Measurements from ENCODE around the gene TRIM7. TPM values are rescaled to one million over a fixed set of nuclear protein-coding genes. Genes with fewer than 3 reads are reported as not detected.
"Not testable (repeated sequence)": the region's sequence is repeated elsewhere in the genome, so short reads cannot be mapped to it uniquely, and the experiment has no call there.

Gene TRIM7
- total RNA-seq, 2 experiments from 2014 or later: 1.9 TPM

DNA sequence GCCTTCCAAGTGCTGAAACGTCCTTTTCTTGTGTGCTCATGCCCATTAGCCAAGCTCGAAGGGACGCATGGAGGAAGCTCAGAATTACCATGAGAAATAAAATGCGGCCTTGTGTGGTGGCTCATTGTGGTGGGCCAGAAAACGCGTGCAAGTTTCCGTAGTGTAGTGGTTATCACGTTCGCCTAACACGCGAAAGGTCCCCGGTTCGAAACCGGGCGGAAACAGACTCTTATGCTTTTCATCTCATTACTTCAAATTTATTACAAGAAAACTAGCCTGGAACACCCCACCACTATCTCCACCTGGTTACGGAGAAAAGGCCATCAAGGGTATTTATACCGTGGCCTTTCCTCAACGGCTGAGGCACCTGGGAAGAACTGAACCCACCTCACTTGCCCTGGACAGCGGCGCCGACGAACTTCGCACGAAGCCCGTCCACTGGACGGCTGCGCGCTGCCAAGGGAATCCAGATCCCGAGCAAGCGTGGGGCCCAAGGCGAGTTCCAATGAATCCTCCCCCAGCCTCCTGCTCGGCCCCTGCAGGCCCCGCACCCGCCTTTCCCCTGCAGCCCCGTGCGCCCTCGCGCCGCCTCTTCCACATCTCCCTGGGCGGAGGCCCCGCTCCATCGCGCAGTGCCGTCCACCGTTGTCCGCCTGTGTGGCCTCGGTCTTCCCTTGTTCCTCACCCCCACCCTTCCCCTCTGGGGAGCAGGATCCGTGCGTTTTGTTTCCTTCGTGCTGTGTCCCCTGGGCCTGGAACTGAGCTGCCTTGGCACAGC lies 35.3 kb downstream of the TRIM7 start:
- POLR2A ChIA-PET, CTCF ChIA-PET: not testable (repeated sequence)

DNA sequence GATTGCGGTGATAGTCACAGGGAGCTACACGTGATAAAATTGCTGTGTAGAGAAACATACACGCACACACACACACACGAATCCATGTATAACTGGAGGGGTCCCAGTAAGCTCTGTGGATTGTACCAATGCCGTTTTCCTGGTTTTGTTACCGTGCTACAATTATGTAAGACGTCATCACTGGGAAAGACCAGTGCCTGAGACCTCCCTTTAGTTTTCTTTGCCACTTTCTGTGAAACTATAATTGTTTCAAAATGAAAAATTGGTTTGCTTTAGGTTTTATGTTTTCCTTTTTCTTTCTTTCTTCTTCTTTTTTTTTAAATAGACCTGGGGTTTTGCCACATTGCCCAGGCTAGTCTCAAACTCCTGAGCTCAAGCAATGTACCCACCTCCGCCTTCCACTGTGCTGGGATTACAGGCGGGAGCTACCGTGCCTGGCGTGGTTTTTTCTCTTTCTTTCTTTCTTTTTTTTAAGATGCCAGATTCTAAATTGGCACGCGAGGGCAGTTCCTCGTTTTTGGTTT lies 36.3 kb downstream of the TRIM7 start:
- CTCF ChIA-PET: interaction anchor here (1.0 to 1.2 kb wide), 2 partner anchors 16 to 19 kb away, joined by 3 to 6 read pairs; no protein-coding TSS in a partner anchor
- POLR2A ChIA-PET: interaction anchor here (0.6 kb wide), 1 partner anchor 73 kb away, joined by 5 read pairs; no protein-coding TSS in a partner anchor

DNA sequence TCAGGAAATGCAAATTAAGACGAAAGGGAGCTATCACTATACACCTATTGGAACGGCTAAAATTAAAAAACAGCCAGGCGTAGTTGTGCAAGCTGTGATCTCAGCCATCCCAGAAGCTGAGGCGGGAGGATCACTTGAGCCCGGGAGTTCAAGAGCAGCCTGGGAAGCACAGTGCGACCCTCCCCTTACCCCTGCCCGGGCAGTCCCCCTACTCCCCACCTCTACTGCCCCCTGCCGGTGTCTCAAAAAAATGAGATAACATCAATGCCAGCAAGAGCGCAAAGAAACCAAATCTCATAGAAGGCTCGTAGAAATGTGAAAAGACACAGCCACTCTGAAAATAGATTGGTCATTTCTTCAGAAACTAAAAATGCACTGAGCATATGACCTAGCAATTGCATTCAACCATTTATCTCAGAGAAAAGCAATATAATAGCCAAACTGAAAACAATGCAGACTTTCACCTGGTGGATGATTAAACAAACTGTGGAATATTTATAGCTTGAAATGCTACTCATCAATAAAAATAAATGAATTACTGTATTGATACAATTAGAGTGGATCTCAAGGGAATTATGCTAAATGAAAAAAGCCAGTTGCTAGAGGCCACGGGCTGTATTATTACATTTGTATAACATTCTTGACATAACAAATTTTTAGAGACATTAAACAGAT lies 37.0 kb downstream of the TRIM7 start:
- ChIA-PET POLR2A (interaction anchor here (0.6 kb wide), 1 partner anchor 74 kb away, joined by 5 read pairs; no protein-coding TSS in a partner anchor), CTCF (interaction anchor here (1.0 to 1.2 kb wide), 2 partner anchors 17 to 20 kb away, joined by 3 to 6 read pairs; no protein-coding TSS in a partner anchor)

DNA sequence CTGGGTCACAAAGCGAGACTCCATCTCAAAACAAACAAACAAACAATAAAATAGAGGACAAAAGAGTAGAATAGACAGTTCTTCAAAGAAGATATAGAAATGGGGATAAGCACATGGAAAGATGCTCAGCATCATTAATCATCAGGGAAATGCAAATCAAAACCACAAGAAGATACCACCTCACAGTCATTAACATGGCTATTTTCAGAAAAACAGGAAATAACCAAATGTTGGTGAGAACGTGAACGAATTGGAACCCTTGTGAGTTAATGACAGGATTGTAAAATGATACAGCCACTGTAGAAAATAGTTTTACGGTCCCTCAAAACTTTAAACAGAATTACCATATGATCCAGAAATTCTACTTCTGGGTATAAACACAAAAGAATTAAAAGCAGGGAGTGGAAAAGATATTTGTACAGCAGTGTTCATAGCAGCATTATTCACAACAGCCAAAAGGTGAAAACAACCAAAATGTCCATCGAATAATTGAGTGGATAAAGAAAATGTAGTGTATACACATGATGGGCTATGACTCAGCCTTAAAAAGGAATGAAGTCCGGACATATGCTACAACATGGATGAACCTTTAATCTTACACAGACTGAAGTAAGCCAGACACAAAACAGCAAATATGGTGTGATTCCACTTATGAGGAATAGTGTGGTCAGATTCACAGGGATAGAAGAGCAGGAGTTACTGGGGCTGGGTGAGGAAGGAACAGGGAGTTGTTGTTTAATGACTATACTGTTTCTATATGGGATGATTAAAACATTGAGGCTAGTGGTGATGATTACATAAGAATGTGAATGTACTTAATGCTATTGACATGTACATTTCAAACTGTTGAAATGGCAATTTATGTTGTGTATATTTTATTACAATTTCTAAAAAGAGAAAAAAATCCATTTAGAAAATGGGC lies 37.9 kb downstream of the TRIM7 start:
- ChIA-PET CTCF (interaction anchor here (1.6 kb wide), 1 partner anchor 17 kb away, joined by 4 read pairs; no protein-coding TSS in a partner anchor), POLR2A (no interaction called here)

DNA sequence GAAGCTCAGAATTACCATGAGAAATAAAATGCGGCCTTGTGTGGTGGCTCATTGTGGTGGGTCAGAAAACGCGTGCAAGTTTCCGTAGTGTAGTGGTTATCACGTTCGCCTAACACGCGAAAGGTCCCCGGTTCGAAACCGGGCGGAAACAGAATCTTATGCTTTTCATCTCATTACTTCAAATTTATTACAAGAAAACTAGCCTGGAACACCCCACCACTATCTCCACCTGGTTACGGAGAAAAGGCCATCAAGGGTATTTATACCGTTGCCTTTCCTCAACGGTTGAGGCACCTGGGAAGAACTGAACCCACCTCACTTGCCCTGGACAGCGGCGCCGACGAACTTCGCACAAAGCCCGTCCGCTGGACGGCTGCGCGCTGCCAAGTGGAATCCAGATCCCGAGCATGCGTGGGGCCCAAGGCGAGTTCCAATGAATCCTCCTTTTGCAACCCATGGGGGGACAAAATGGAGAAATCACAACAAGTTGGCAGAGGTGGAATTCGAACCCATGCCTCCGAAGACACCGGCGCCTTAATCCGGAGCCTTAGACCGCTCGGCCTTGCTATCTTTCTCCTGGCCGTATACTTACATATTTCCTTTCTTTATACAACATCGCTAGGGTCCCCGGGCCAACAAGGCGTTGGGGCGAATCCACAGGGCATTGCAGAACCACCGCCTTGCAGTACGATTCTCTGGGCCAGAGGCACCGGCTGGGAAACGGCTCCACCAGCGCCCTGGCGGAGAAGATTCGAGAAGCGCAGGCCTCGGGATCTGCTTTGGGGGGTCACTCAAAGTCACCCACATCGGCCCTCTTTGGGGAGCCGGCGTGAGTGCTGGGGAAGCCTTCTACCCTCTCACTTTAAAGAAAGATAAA lies 40.7 kb downstream of the TRIM7 start:
- POLR2A ChIA-PET: no interaction called here
- CTCF ChIA-PET: interaction anchor here (0.8 kb wide), 1 partner anchor 96 kb away, joined by 3 read pairs; no protein-coding TSS in a partner anchor

DNA sequence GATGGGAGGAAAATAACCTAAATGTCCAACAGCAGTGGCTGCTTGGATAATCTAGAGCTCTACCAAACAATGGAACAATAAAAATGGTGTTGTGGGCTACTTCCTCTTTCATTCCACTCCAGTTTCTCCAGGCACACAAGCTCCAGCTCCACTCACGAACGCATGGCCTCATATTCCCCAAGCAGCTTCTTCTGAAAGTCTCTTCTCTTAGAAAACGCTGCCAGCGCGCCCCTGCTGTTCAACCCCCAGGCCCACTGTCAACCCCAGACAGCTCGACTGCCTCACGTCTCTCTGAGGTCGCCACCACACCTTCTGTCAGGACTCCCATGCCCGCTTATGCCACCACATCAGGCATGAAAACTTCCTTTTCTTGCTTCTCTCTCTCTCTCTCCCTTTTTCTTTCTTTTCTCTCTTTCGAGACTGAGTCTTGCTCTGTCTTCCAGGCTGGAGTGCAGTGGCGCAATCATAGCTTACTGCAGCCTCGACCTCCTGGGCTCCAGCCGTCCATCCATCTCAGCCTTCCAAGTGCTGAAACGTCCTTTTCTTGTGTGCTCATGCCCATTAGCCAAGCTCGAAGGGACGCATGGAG lies 41.4 kb downstream of the TRIM7 start:
- POLR2A ChIA-PET: no interaction called here

DNA sequence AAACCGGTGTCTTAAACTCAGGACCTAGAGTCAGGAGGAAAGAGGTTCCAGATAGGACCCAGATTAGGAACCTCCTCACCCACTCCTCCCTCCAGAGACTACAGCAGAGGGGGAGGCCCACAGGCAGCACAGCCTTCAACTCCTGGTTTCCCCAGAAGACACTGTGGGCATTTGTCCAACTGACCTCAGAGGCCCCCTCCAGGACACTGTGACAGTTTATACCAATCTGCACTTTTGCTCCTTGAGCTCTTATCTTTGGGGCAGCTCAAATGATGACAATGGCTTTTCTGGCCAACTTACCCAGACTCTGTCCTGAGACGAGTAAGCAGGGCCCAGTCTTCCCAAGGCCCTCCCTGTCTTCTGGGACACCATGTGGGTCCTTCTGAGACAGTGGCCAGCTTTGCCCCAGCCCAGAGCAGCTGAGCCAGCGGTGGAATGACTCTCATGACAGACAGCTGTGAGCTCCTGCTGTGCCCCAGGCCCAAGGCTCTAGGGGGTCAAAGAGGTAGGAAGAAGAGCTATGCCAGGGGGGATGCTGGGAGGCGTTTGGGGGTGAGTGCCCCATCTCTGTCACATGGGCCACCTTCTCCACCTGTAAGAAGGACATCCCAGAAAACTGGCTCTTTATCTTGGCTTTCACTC lies 43.3 kb downstream of the TRIM7 start:
- POLR2A ChIA-PET: no interaction called here
- CTCF ChIA-PET: no interaction called here

More for the DNA sequence above, 41.4 kb downstream of the TRIM7 start:
- CTCF ChIA-PET: no interaction called here

DNA sequence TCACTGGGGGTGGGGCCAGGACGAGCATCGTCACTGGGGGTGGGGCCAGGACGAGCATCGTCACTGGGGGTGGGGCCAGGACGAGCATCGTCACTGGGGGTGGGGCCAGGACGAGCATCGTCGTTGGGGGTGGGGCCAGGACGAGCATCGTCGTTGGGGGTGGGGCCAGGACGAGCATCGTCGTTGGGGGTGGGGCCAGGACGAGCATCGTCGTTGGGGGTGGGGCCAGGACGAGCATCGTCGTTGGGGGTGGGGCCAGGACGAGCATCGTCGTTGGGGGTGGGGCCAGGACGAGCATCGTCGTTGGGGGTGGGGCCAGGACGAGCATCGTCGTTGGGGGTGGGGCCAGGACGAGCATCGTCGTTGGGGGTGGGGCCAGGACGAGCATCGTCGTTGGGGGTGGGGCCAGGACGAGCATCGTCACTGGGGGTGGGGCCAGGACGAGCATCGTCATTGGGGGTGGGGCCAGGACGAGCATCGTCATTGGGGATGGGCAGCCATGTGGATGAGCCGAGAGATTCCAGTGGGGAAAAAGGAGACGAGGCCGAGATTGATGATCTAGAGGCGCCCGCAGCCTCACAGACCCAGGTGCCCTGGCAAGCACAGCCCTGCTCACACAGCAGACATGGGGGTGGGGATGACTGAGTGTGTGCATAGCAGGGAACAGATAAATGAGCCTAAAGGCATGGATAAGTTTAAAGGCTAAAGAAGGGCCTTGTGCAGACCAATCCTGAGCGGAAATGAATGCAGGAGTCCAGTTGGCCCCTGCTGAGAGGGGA lies 44.1 kb downstream of the TRIM7 start:
- CTCF ChIA-PET: interaction anchor here (2.4 kb wide), 1 partner anchor 23 kb away, joined by 9 read pairs; no protein-coding TSS in a partner anchor
- POLR2A ChIA-PET: interaction anchor here (0.5 to 1.4 kb wide), 2 partner anchors 29 to 101 kb away, joined by 4 read pairs; no protein-coding TSS in a partner anchor

DNA sequence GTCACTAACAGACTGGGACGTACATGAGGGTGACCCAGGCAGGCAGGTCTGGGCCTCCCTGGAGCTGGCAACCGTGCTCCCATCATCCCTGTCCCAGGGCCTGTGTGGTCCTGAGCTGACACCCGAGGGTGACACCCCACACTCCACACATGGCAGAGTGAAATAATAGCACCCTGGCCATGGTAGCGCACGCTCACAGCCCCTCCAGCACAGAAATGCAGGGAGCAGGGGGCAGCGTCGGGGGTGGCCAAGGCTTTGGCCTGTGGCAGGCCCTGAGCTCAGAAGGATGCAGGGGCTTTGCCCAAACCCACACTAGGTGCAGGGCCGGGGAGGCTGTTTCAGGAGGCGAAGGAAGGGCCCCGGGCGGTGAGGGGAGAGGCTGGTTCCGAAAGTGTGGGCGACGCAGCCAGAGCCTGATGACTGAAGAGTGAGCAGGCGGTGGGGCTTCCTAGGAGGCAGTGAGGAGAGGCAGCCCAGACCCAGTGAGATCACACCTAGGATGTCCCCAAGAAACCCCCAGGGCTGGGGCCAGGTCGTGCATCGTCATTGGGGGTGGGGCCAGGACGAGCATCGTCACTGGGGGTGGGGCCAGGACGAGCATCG lies 44.7 kb downstream of the TRIM7 start:
- POLR2A ChIA-PET: interaction anchor here (0.5 to 1.4 kb wide), 2 partner anchors 29 to 102 kb away, joined by 4 read pairs; no protein-coding TSS in a partner anchor
- CTCF ChIA-PET: interaction anchor here (1.0 to 2.4 kb wide), 2 partner anchors 11 to 24 kb away, joined by 4 to 9 read pairs; no protein-coding TSS in a partner anchor

DNA sequence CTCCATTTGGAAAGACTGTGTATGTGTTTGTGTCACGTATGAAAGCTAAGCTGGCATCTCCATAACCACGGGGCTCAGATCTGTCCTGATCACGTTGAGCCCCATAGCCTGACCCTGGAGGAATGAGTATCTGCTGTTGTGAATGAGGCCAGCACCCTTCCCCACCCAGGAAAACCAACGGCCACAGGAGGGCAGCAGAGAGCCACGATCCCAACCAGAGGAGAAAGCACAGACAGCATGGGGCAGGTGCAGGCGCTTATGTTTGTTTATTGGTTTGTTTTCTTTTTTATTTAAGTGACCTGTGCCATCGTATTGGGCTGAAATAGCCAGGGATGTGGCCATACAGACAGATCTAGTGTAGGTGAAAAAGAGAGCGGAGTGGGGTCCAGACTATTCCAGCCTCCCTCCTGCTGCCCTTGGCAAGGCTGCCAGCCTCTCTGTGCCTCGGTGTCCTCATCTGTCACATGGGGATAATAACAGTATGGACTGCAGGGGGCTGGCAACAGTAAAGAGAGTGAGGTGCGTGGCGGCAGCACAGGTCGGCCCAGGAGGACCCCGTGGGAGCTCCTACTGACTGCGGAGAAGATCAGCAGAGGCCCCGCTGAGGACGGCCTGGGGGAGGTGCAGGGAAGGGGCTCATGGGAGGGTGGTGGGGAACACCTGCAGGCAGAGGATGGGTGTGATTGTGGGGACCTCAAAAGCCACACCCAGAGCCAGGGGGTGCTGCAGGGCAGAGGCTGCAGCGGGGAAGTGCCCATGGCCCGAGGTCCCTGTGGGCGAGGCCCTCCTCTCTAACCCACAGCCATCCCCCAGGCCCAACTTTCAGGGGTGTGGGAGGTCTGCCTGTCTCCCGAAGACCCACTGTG lies 45.5 kb downstream of the TRIM7 start:
- ChIA-PET POLR2A (interaction anchor here (1.4 kb wide), 1 partner anchor 30 kb away, joined by 4 read pairs; no protein-coding TSS in a partner anchor), CTCF (interaction anchor here (1.0 to 2.4 kb wide), 4 partner anchors 11 to 375 kb away, joined by 3 to 9 read pairs (median 4); no protein-coding TSS in a partner anchor)

DNA sequence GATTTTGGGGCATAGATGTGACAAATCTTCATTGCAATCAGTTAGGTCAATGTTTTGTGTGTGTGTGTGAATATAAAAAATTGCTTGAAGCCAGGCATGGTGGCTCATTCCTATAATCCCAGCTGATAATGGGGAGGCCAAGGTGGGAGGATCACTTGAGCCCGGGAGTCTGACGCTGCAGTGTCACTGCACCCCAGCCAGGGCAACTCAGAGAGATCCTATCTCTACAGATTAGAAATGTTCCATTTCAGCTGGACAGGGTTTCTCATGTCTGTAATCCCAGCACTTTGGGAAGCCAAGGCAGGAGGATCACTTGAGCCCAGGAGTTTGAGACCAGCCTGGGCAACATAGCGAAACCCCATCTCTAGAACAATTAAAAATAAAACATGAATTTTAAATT lies 46.1 kb downstream of the TRIM7 start:
- POLR2A ChIA-PET: no interaction called here
- CTCF ChIA-PET: interaction anchor here (1.1 to 2.4 kb wide), 3 partner anchors 12 to 374 kb away, joined by 3 to 9 read pairs (median 3); no protein-coding TSS in a partner anchor

DNA sequence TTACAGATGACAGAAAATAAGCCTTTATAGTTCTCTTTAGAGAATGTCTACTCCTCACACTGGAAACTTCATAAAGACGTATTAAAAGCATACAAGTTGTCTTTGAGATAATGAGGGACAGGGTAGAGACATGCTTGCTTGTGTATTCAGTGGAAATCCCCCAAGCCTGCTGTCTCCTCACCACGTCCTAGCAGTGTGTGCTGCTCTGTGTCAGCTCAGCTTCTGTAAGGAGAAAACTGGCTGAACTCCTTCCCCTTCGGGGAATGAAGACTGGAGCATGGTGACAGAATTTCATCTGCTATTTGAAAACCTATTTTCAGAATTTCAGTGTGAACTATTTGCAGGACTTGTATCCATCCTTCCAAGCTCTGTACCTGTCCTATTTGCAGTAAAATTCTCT lies 48.2 kb downstream of the TRIM7 start:
- POLR2A ChIA-PET: no interaction called here
- CTCF ChIA-PET: no interaction called here

DNA sequence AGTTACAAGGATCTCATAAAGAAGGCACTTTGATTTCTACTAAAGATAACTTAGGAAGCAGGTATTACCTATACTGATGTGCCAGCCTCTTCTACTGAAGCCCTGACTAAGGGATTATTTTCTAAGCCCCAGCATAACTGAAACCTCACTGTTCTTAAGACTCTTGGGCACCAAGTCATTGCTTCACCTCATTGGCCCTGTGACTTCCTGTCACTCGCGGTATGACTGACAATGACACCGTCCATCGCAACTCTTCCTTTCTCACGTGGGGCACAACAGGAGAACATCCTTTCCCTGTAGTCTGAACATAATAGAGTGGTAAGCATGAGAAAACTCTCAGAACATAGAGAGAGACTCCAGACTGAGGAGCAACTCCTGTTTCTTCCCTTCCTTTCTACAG lies 51.2 kb downstream of the TRIM7 start:
- POLR2A ChIA-PET: no interaction called here

DNA sequence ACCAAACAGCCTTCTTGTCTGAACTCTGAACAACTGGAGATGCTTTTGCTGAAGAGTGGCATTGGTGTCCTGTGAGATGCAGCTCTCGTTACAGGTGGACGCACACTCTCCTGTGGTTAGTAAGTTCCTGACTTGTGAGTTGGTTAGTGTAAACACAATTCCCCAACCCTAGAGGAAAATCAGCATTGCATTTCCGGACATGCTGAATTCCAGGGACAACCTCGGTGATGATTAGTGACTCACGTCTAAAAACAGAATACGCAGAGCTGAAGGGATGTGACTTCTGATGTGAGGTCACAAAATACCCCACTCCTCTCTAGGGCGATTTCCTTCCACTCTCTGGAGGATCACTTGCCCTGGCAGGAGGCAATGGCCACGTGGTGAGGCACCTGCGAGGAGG lies 52.6 kb downstream of the TRIM7 start:
- POLR2A ChIA-PET: no interaction called here

More for the DNA sequence above, 51.2 kb downstream of the TRIM7 start:
- CTCF ChIA-PET: no interaction called here

DNA sequence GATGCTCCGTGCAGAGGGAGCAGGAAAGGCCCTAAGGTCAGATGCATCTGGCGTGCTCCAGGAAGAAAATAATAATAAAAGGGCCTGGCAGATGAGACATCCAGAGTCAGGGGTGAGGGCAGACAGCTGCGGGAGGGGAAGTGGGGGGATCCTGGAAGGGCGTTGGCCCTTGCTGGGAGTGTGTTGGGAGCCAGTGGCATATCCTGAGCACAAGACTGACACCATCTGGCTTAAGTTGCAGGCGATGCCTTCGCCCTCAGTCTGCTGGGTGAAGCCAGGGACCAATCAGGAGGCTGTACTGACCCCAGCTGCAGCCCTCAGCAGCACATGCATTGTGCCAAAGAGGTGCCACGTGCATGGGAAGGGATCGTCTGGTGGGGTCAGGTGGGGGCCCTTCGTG lies 53.9 kb downstream of the TRIM7 start:
- CTCF ChIA-PET: interaction anchor here (1.2 kb wide), 1 partner anchor 11 kb away, joined by 3 read pairs; no protein-coding TSS in a partner anchor
- POLR2A ChIA-PET: interaction anchor here (0.6 kb wide), 1 partner anchor 41 kb away, joined by 4 read pairs; no protein-coding TSS in a partner anchor

More for the DNA sequence above, 52.6 kb downstream of the TRIM7 start:
- CTCF ChIA-PET: no interaction called here
